GM18498 (cell line): ENCODE results near the gene NUP153.
A peak's percentile ranks its signal among the peaks of the same experiment; 100 is the strongest.

Experiments
- ATAC-seq: cut with Tn5 transposase; IDR thresholded peaks from one replicate; pipeline ENCODE4 v1.9.1; 2021; ENCODE audit warnings: mild to moderate bottlenecking, moderate library complexity; ENCODE audit not compliant: unreplicated experiment

The NUP153 gene

DNA sequence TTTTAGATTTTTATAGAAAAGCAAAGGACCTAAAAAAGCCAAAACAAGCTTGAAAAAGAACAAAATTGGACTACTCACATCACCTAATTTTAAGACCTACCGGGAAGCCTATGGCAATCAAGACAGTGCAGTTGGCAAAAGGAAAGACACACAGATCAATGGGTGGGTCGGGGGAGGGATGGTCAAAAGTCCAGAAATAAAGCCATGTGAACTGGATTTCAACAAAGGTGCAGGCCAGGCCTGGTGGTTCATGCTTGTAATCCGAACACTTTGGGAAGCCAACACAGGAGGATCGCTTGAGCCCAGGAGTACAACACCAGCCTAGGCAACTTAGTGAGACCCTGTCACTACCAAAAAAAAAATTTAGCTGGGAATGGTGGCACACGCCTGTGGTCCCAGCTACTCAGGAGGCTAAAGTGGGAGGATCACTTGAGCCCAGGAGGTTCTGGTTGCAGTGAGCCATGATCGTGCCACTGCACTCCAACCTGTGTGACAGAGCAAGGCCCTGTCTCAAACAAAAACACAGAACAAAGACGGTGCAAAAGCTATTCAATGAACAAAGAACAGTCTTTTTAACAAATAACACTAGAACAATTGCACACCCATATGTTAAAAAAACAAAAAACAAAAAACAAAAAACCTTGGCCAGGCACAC is 34.5 kb downstream of the NUP153 start:
- no peak for ATAC-seq

DNA sequence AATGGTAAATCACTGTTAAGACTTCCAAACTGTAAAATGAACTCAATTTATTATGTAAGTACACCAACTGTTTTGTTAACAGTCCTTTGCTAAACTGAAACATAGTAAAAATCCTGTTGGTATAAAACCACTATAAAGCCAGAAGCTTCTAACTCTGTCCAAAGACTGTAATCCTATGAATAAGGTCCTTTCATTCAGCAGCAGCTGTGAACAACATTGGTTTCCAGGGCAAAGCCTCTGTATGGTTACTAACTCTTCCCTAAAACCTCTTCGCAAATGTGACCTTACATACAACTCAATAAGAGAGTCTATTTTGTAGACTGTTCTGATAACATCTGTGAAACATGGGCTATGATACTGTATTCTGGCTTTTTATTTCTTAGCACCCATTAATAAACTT is 40.1 kb downstream of the NUP153 start:
- ATAC-seq = no peak

DNA sequence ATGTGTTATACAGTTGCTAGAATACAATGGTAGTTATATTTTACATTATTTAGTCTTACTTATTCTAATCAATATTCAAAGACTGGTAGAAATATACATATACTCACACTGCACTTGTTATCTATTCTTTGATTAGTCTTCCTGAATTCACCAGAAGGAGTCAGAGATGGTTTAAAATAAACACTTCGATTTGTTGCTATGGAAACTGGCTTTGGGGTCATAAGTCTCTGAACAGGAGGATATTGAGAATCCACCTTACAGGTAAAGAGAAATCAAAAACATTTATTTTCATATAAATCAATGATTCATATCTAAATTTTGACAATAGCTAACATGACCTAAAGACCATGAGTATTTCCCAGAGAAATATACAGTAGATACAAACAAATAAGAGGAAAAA is 41.6 kb downstream of the NUP153 start:
- no peak for ATAC-seq

DNA sequence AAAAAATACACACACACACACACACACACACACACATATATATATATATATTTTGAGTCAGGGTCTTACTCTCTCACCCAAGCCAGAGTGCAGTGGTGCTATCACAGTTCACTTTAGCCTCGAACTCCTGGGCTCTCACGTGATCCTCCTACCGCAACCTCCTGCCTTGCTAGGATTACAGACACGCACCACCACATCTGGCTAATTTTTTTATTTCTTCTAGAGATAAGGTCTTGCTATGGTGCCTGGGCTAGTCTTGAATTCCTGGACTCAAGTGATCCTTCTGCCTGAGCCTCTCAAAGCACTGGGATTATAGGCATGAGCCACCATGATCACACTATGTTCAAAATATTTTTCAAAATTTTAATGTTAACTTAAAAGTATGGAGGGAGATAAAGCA is 43.5 kb downstream of the NUP153 start:
- ATAC-seq = no peak

DNA sequence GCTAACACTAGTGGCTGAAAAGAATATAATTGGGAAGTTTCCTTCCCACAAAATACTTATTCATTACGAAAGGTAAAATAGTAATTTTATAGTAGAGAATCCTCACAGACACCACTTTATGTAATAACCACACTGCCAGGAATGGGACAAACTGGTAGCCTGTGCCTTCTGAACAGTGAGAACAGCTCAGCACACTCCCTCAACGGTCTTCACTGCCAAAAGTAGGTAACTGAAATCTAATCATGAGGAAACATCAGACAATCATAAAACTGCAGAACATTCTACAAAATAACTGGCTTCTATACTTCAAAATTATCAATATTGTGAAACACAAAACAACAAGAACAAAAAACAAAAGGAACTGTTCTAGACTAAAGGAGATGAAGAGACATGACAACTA is 44.1 kb downstream of the NUP153 start:
- no peak for ATAC-seq

DNA sequence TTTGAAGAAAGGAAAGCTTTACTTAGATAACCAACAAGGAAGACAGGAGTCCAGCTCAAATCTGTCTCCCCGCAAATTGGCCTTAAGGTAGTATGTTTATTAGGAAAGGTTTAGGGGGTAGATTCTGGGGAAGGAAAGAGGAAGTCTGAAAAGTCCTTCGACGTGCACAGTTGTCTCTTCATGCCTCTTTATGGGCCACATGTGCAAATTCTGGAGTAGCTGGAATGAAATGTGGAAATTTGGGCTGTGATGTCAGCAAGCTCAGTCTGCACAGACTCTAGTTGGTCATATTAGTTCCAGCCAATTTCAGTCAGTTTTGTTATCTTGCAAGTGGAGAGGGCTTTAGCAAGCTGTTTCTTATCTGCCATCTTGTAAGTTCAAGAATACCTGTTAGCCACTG is 50.1 kb downstream of the NUP153 start:
- no peak for ATAC-seq

DNA sequence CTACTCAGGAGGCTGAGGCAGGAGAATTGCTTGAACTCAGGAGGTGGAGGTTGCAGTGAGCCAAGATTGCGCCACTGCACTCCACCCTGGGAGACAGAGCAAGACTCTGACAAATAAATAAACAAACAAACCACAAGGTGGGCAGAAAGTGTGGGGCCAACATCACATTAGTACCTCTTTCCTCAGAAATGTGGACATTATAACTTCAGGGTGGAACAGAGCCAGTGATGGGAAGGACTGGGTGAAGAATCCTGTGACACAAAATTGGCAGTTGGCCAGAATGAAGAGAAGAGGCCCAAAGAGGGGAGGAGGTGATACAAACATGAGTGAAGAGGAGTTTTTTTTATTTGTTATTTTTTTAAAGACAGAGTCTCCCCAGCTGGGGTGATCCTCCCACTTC is 50.6 kb downstream of the NUP153 start:
- no peak for ATAC-seq

DNA sequence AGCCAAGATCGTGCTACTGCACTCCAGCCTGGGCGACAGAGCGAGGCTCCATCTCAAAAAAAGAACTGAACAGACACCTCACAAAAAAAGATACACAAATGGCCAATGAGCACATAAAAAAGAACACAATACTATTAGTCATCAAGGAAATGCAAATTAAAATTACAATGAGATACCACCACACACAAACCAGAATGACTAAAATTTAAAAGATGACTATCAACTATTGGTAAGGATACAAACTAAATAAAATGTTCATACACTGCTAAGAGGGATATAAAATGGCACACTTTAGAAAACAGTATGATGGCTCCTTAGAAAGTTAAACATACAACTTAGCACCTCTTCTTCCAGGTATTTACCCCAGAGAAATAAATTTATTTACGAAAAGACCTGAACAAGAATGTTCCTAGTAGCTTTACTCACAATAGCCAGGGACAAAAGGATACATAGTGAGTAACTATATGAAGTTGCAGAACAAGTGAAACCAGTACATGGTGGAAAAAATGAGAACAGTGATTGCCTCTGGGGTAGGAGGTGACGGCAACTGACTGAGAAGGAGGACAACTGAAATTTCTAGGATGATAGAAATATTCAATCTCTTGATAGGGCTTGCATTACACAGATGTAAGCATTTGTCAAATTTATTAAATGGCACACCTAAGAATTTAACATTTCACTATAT is 53.4 kb downstream of the NUP153 start:
- no peak for ATAC-seq

DNA sequence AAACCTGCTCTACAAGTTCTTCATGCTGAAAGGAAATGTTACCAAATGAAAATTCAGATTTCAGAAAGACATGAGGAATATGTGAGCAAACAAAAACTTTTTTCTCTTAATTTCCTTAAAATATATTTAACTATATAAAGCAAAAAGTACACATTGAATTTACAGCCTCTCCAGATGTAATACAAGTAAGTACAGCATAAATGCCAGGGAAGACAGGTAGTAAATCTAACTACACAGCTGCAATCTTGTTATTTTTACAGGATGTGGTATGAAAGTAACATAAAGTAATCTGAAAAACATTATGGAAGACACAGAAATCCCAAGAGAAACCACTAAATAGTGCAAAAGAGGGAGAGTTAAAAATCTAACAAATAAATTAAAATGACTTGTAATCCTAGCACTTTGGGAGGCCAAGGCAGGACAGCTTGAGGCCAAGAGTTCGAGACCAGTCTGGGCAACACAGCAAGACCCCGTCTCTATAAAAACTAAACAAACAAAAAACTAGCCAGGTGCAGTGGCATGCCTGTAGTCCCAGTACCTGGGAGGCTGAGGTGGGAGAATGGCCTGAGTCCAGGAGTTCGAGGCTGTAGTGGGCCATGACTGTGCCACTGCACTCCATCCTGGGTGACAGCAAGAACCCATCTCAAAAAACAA is 55.9 kb downstream of the NUP153 start:
- ATAC-seq = no peak

DNA sequence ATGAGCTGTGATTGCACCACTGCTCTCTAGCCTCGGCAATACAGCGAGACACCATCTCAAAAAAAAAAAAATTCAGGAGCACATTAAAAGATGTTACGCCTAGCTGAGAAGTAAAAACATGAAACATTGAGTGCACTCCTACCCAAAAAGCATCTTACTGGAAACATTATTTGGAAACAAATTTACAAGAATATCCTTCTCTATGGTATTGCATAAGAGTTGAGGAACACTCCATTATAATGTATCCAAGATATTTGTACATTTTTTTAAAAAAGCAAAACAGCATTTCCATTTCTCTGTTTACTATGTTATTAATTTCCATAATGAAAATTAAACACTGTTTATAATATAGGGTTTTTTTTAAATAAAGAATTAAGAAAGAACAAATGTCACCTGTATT is 58.0 kb downstream of the NUP153 start:
- no peak for ATAC-seq

DNA sequence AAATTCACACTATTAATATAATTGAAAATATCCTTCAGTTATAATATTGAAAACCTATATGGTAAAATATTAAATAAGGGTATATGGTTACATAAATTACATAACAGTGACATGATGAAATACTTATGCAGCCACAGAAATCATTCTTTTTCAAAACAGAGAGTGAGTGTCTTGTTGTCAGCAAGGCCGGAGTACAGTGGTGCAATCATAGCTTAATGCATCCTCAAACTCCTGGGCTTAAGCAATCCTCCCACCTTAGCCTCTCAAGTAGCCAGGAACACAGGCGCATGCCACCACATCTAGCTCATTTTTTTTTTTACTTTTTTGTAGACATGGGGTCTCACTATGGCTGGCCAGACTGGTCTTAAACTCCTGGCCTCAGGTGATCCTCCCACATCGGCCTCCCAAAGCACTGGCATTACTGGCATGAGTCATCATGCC is 66.2 kb downstream of the NUP153 start:
- no peak for ATAC-seq

DNA sequence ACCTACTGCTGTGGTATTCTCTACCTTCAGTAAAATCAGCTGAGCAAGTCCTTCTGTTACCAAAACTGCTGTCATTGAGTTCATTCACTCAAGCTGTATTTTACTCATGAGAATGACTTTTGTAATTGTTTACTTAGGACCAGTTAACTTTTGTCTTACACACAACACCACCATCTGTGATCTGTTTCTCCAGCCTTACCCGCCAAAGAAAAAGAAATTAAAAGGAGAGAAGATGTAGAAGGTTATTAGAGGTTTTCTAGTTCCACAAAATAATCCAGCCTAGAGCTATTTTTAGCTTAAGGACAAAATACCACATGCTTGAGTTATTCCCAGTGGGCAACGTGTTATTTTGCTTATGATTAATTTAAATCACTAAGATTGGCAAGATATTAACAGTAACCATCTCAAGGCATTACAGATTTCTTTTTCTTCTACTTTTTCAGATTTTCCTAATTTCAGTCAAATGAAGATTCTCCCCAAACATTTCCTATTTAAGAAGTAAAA is 68.5 kb downstream of the NUP153 start:
- no peak for ATAC-seq

DNA sequence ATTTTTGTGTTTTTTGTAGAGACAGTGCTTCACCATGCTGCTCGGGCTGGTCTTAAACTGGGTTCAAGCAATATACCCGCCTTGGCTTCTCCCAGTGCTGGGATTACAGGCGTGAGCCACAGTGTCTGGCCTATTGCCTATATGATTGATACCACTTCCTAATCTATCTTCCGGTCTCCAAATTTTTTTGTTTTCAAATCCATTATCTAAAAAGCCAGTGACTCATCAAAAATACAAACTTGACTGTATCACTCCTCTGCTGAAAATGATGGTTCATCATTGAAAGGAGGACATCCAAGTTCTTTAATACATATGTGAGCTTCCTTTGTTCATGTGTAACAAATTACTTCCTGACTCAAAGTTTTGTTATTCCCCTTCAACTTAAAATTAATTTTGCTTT is 71.2 kb downstream of the NUP153 start:
- no peak for ATAC-seq

DNA sequence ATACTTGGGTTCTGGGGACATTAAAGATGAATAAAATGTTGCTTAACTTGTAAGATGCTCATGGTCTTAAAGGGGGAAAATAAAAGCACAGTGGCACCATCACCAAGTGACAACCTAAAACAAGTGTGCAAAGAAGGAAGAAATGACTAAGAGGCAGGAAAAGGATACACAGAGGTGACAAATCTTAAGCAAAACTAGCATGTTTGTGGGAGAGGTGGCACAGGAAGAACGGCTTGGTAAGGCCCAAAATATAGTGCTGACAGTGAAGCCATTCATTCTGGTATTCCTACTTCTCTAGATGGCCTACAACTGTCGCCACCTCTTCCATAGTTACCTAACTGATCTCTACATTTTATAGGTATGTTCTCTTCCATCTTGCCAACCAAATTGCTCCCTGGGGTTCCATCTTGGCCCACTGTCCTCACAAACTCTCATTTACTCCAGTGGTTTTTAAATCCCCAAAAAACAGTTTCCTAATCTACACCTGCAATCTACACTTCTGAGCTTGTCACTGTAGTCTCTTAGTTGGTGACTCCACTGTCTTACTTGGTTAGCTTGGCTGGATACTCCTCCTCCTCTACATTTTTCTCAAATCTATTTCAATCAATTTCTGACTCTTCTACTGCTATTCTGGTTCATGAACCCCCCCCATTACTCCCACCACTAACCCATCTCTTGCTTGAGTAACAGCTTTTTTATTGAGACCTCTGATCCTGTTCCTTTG is 73.1 kb downstream of the NUP153 start:
- peak; percentile 44 for ATAC-seq

DNA sequence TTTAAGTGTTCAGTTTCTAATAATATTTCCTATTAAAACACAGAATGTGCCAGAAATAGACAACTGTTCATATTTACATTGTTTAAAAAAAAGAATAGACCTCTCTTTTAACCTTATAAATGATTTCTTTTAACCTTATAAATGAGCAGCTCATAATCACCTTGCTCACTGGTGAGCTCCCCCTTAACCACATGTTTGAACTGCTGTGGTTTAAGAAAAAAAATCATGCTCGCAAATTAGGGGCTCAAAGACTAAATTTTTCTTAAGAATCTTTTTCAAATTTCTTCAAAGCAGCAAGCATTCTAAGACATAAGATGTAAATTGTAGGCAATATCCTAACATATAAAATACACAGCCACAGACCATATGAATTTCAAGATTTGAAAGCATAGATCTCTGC is 73.8 kb downstream of the NUP153 start:
- no peak for ATAC-seq

DNA sequence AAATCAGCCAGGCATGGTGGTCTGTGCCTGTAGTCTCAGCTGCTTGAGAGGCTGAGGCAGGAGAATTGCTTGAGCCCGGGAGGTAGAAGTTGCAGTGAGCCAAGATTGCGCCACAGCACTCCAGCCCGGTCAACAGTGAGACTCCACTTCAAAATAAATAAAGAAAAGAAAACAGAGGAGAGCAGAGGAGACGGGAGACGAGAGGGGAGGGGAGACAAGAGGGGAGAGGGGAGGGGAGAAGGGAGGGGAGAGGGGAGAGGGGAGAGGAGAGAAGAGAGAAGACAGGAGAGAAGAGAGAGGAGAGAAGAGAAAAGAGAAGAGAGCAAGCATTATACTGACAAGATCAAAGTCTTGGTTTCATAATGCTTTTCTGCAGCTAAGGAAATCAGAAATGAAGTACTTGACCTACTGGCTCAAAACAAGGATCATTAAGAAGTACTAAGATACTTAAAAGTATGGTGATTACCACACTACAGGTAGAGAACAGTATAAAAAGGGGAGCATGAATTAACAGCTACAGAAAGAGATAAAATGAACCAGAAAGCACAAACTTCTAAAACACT is 76.1 kb downstream of the NUP153 start:
- no peak for ATAC-seq

DNA sequence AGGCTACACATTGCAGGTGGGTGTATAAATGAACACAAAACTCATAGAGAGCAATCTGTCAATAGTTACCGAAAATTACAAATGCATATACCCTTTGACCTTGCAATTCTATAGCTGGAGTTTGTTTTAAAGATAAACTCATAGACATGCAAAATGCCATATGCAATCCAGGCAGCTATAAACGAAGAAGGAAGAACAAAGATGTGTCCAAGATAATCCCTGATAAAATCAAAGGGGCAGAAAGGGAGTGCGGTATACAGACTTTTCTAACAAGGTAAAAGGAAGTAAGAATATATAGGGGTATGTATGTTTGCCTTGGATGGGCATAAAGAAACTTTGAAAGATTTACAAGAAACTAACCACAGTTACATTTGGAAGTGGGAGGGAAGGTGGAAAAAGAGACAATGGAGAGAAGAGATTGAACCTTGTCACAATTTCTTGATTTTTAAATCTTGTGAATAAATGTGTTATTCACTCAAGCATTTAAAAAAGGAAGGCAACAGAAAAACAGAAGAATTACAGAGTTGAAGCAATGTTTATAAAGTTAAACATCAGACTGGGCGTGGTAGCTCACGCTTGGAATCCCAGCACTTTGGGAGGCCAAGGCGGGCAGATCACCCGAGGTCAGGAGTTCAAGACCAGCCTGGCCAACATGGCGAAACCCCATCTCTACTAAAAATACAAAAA is 76.8 kb downstream of the NUP153 start:
- ATAC-seq = no peak

DNA sequence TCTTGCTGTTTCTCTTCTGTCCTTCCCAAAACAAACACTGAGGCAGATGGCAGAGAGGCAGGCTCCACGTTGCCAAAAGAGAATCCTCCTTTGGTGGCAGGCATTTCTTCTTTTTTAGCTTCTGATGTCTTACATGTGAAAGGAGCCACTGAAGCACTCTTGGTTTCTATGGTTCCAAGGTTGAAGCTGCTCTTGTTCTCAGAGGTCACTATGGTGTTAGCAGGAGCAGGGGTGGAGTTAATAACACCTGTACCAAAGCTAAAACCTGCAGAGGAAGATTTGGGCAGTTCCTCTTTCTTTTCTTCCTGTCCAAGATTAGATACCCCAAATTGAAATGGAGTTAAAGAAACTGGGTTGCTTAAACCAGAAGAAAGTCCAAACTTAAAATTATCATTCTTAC is 77.9 kb downstream of the NUP153 start:
- ATAC-seq = peak; percentile 86

DNA sequence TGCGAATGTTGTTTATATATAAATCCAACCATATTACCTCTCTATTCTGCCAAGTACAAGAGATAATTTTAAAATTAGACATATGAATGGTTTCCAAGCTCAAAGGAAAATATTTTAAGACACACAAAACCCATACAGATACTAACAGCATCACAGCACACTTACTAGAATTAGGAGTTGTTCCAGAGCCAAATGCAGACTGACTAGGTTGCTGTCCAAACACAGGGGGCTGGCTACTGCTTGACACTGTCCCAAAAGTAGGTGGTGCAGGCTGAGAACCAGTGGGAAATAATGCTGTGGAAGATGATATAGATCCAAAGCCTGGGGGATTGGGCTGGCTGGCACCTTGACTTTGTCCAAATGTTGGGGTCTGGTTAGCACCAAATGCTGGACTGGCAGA is 82.3 kb downstream of the NUP153 start:
- ATAC-seq = no peak

DNA sequence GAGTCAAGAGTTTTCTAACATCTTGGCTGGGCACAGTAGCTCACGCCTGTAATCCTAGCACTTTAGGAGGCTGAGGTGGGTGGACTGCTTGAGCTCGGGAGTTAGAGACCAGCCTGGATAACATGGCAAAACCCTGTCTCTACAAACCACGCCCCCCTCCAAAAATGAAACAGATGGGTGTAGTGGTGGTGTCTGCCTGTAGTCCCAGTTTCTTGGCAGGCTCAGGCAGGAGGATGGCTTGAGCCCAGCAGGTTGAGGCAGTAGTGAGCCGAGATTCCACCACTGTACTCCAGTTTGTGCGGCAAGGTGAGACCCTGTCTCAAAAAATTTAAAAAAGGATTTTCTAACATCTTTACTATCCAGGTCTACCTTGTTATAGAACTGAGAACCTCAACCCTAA is 84.6 kb downstream of the NUP153 start:
- no peak for ATAC-seq

DNA sequence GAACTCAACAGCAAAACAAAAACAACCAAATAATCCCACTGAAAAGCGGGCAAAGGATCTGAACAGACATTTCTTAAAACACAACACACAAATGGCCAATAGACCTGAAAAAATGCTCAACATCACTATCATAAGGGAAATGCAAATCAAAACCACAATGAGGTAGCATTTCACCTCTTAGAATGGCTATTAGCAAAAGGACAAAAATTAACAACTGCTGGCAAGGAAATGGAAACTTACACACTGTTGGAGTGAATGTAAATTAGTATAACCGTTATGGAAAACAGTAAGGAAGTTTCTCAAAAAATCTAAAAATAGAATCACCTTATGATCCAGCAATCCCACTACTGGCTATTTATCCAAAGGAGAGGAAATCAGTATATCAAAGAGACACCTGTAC is 85.7 kb downstream of the NUP153 start:
- peak; percentile 85 for ATAC-seq
